Loucy (cell line): ENCODE data around the gene PLCG2.

Experiments used
- H2AFZ ChIP-seq: fragments of 200-600 bp; sonication (generic); 2 replicates; pipeline ENCODE4 v1.6.0; 2016; ENCODE audit warnings: antibody characterized with exemption, mild to moderate bottlenecking, low read length, moderate library complexity
- H3F3A ChIP-seq: fragments of 200-600 bp; 2 replicates; pipeline ENCODE4 v1.6.0; 2016; ENCODE audit warnings: antibody characterized with exemption, low read depth, mild to moderate bottlenecking
- H3K27me3 ChIP-seq: fragments of 200-600 bp; sonication (generic); 2 replicates; pipeline ENCODE4 v1.6.1; 2014; ENCODE audit warnings: low read length, mild to moderate bottlenecking; ENCODE audit not compliant: insufficient read depth, poor library complexity, severe bottlenecking
- H3K36me3 ChIP-seq: fragments of 200-600 bp; sonication (generic); 2 replicates; pipeline ENCODE4 v1.6.1; 2016; ENCODE audit warnings: low read length; ENCODE audit not compliant: insufficient read depth
- H3K4me1 ChIP-seq: fragments of 200-600 bp; sonication (generic); 2 replicates; pipeline ENCODE4 v1.5.1; 2014; ENCODE audit warnings: low read length, mild to moderate bottlenecking; ENCODE audit not compliant: insufficient read depth, poor library complexity, severe bottlenecking
- H3K4me2 ChIP-seq: fragments of 200-600 bp; sonication (generic); 2 replicates; pipeline ENCODE4 v1.6.0; 2014; ENCODE audit warnings: antibody characterized with exemption, low read length, low read depth, mild to moderate bottlenecking; ENCODE audit not compliant: poor library complexity, severe bottlenecking
- H3K4me3 ChIP-seq: fragments of 200-600 bp; sonication (generic); 2 replicates; pipeline ENCODE4 v1.5.1; 2014; ENCODE audit warnings: low read length, mild to moderate bottlenecking, mixed read lengths; ENCODE audit not compliant: poor library complexity, severe bottlenecking
- H3K79me2 ChIP-seq: fragments of 200-600 bp; sonication (generic); 2 replicates; pipeline ENCODE4 v1.6.1; 2014; ENCODE audit warnings: low read length; ENCODE audit not compliant: insufficient read depth
- H3K9ac ChIP-seq: fragments of 200-600 bp; sonication (generic); 2 replicates; pipeline ENCODE4 v1.6.0; 2014; ENCODE audit warnings: mild to moderate bottlenecking, low read depth, low read length, moderate library complexity; ENCODE audit not compliant: poor library complexity, severe bottlenecking
- H3K9me2 ChIP-seq: fragments of 200-600 bp; sonication (generic); replicated peaks from 2 replicates; pipeline ENCODE4 v1.6.1; 2016; ENCODE audit warnings: low read depth, low read length, mixed read lengths
- H3K9me3 ChIP-seq: fragments of 200-600 bp; sonication (generic); 2 replicates; pipeline ENCODE4 v1.6.1; 2014; ENCODE audit warnings: mild to moderate bottlenecking, antibody characterized with exemption, low read length, low read depth; ENCODE audit not compliant: insufficient read depth
- H4K20me1 ChIP-seq: fragments of 200-600 bp; sonication (generic); 2 replicates; pipeline ENCODE4 v1.6.0; 2014; ENCODE audit warnings: antibody characterized with exemption, low read length, mild to moderate bottlenecking; ENCODE audit not compliant: insufficient read depth, poor library complexity, severe bottlenecking
- EZH2phosphoT487 ChIP-seq: fragments of 200-600 bp; IDR thresholded peaks from 2 replicates; pipeline ENCODE4 v1.6.1; 2018; ENCODE audit warnings: antibody characterized with exemption, mild to moderate bottlenecking, moderate library complexity, borderline replicate concordance
- TF ChIP-seq, protein P1 (sequence below): fragments of 200-600 bp; sonication (generic); conservative IDR thresholded peaks from 2 replicates; pipeline ENCODE4 v1.5.1; 2014; ENCODE audit warnings: mild to moderate bottlenecking, antibody characterized with exemption, low read length

Gene PLCG2

DNA sequence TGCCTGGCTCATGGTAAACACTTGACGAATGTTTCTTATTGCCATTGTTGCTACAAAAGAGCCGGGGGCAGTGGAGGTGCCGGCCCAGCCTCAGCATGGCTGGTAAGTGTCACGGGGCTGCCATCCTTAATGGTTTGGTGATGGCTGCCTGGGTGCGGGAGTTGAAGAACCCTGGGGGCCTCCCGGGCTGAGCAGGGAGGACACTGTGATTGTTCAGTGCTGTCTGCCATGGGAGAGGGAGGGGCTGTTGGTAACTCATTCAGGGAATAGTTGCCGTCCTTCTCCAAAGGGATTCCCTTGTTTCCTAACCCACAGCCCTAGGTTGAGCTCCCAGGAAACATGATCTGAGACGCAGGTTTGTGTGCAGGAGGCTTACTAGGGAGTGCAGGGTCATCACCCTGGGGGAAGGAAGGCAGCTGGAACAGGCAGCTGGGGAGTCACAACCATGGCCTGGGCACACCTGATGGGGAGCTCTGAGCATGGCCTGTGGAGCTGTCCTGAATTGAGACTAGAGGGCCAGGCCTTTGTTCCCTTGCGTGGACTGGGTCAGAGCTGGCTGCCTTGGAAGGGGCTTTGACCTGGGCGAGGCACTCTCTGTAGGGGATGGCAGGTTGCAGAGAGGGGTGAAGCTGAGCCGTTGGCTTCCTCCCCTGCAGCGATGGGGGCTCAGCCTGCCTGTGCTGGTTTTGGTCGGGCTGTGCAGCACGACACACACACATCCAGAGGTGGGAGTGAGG lies 85.7 kb downstream of the PLCG2 start:
- no peaks in the 10 kb centered on the region for H3F3A ChIP-seq
- no peaks in the 10 kb centered on the region for H3K4me1 ChIP-seq
- H3K36me3 ChIP-seq: peaks cover 11% of the 10 kb centered on the region; the same call in 1 of the 2 replicates
- no peak for TF ChIP-seq EZH2phosphoT487
- TF ChIP-seq, protein P1, sequence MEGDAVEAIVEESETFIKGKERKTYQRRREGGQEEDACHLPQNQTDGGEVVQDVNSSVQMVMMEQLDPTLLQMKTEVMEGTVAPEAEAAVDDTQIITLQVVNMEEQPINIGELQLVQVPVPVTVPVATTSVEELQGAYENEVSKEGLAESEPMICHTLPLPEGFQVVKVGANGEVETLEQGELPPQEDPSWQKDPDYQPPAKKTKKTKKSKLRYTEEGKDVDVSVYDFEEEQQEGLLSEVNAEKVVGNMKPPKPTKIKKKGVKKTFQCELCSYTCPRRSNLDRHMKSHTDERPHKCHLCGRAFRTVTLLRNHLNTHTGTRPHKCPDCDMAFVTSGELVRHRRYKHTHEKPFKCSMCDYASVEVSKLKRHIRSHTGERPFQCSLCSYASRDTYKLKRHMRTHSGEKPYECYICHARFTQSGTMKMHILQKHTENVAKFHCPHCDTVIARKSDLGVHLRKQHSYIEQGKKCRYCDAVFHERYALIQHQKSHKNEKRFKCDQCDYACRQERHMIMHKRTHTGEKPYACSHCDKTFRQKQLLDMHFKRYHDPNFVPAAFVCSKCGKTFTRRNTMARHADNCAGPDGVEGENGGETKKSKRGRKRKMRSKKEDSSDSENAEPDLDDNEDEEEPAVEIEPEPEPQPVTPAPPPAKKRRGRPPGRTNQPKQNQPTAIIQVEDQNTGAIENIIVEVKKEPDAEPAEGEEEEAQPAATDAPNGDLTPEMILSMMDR: no peak
- no peak overlapping the region for H2AFZ ChIP-seq
- H3K9me2 ChIP-seq: no peaks in the 10 kb centered on the region
- H3K27me3 ChIP-seq: no peaks in the 10 kb centered on the region
- H3K4me2 ChIP-seq: no peak overlapping the region
- H3K4me3 ChIP-seq: no peak overlapping the region
- no peaks in the 10 kb centered on the region for H3K9me3 ChIP-seq
- no peaks in the 10 kb centered on the region for H4K20me1 ChIP-seq
- H3K9ac ChIP-seq: no peak overlapping the region
- no peaks in the 10 kb centered on the region for H3K79me2 ChIP-seq

DNA sequence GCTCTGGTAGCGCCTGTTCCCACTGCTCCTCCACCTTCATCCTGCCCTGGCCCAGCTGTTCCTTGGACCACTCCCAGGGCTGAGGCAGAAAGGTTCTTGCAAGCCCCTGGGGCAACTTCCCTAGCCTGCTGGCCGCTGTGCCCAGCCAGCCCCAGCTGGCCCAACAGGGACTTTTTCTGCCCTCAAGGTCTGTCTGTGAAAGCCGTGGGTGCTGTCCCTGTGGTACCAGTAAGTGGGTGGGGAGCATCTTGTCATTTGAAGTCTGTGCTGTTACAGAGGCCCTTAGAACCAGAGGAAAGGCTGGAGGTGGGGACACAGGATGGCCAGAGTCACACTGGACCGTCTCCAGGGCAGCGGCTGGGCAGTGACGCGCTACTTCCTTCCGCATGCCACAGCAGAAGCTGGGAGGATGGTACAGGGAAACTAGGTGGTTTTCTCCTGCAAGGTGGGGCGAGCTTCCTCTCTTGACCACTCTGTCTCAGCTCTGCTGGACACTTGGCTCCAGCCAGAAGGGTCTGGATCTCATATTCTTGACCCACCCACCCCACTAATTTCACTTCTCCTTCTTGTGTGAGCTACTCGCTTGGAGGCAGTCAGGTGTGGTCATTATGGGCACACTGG lies 87.8 kb downstream of the PLCG2 start:
- Histone ChIP-seq H3K36me3 (peaks cover 13% of the 10 kb centered on the region; the same call in 1 of the 2 replicates), H3K9me3 (no peaks in the 10 kb centered on the region), H3F3A (no peaks in the 10 kb centered on the region), H2AFZ (no peak overlapping the region), H4K20me1 (no peaks in the 10 kb centered on the region), H3K4me2 (no peak overlapping the region), H3K4me3 (no peak overlapping the region), H3K4me1 (no peaks in the 10 kb centered on the region), H3K27me3 (no peaks in the 10 kb centered on the region), H3K9me2 (no peaks in the 10 kb centered on the region), H3K9ac (no peak overlapping the region), H3K79me2 (no peaks in the 10 kb centered on the region)
- TF ChIP-seq, protein P1: no peak
- TF ChIP-seq EZH2phosphoT487: no peak

DNA sequence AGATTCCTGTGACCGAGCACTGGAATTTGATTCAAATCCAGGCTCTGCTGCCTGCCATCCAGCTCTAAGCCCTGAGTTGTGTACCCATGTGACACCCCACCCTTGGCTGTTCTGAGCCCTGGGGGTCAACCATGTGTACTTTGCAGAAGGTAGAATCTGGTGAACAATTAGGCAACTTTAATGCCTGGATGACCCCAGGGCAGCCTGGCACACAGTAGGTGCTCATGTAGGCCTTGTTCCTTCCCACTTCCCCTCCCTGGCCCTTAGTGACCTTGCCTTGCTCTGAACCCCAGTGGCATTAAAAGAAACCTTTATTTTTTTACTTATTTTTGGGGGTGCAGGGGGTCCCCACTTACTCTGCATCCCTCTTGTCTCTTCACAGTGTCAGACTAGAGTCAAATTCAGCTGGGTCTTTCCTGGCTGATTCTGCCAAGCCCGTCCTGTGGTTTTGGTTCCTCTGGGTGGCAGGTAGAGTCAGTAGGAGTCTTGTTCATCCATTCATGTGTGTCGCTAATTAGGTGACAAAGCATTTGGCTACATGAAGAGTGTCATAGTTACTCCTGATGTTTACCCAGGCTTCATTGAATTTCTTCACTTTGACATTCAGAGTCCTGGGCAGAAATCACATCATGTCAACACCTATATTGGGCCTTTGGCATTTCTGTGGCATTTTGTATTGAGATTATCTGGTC lies 89.1 kb downstream of the PLCG2 start:
- TF ChIP-seq, protein P1: no peak
- TF ChIP-seq EZH2phosphoT487: no peak
- no peak overlapping the region for H3K4me3 ChIP-seq
- peaks cover 7% of the 10 kb centered on the region for H3K4me1 ChIP-seq
- no peaks in the 10 kb centered on the region for H3K79me2 ChIP-seq
- H3K9me2 ChIP-seq: no peaks in the 10 kb centered on the region
- no peaks in the 10 kb centered on the region for H3F3A ChIP-seq
- H3K36me3 ChIP-seq: peaks cover 10% of the 10 kb centered on the region; the same call in 1 of the 2 replicates
- H3K4me2 ChIP-seq: no peak overlapping the region
- H3K27me3 ChIP-seq: no peaks in the 10 kb centered on the region
- H3K9me3 ChIP-seq: no peaks in the 10 kb centered on the region
- H4K20me1 ChIP-seq: no peaks in the 10 kb centered on the region
- no peak overlapping the region for H2AFZ ChIP-seq
- no peak overlapping the region for H3K9ac ChIP-seq
